HCT116 (cell line): ENCODE results near the gene IQCM.

Source experiments
- CEBPB ChIP-seq: IDR thresholded peaks from 2 replicates; pipeline ENCODE4 v1.6.1; 2012; ENCODE audit warnings: low read depth
- JUND ChIP-seq: IDR thresholded peaks from 2 replicates; pipeline ENCODE4 v1.6.1; 2012
- POLR2A ChIP-seq: IDR thresholded peaks from 2 replicates; pipeline ENCODE4 v1.7.0; 2011; ENCODE audit warnings: borderline replicate concordance; ENCODE audit not compliant: insufficient read depth, insufficient read length; ENCODE audit errors: extremely low read depth
- RAD21 ChIP-seq: IDR thresholded peaks from 2 replicates; pipeline ENCODE4 v1.6.1; 2012; ENCODE audit warnings: low read depth, mild to moderate bottlenecking

DNA sequence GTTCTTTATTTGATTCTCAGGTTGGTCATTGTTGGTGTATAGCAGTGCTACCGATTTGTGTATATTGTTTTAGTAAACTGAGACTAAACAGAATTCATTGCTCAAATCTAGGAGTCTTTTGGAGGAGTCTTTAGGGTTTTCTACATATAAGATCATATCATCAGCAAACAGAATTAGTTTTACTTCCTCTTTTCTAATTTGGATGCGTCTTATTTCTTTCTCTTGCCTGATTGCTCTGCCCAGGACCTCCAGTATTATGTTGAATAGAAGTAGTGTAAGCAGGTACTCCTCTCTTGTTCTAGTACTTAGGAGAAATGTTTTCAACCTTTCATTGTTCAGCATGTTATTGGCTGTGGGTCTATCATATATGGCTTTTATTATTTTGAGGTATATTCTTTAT, 92.6 kb downstream of the IQCM start:
- TF ChIP-seq RAD21 (no peak), JUND (no peak), POLR2A (no peak), CEBPB (no peak)
